Heart left ventricle (tissue), 16 donors: ENCODE data around the gene AAGAB. TPM values are rescaled to one million over a fixed set of nuclear protein-coding genes. Genes with fewer than 3 reads are reported as not detected.
A peak's percentile ranks its signal among the peaks of the same experiment; 100 is the strongest.
"Not testable (repeated sequence)": the region's sequence is repeated elsewhere in the genome, so short reads cannot be mapped to it uniquely, and the experiment has no call there.

Experiments used
- ATAC-seq, 4 donors: fragments of 200-7000 bp; cut with Tn5 transposase; one replicate each; pipeline ENCODE4 v1.9.1; 2020 to 2022; ENCODE audit warnings: moderate library complexity in 4 of 4, mild to moderate bottlenecking in 3 of 4, moderate number of reproducible peaks in 1 of 4
- DNase-seq, 5 donors: peaks; one replicate each; pipeline ENCODE4 v3.0.0-alpha.2; 2020
- H3K27ac ChIP-seq, 12 donors: fragments of 200-600 bp; sonication (generic) in 4 of 12; one replicate each; pipeline versions ENCODE4 v1.5.0 to v1.8.0; 2016 to 2022; ENCODE audit warnings: mild to moderate bottlenecking in 2 of 12
- H3K27me3 ChIP-seq, 9 donors: fragments of 200-600 bp; sonication (generic) in 2 of 9; one replicate each; pipeline versions ENCODE4 v1.5.1 to v1.8.0; 2016 to 2022; ENCODE audit warnings: mild to moderate bottlenecking in 3 of 9
- H3K36me3 ChIP-seq, 9 donors: fragments of 200-600 bp; sonication (generic) in 2 of 9; one replicate each; pipeline versions ENCODE4 v1.5.0 to v1.8.0; 2018 to 2022; ENCODE audit warnings: mild to moderate bottlenecking in 2 of 9
- H3K4me1 ChIP-seq, 12 donors: fragments of 200-600 bp; sonication (generic) in 4 of 12; one replicate each; pipeline versions ENCODE4 v1.5.0 to v1.8.0; 2016 to 2022; ENCODE audit warnings: mild to moderate bottlenecking in 3 of 12
- H3K4me3 ChIP-seq, 12 donors: fragments of 200-600 bp; sonication (generic) in 4 of 12; one replicate each; pipeline versions ENCODE4 v1.5.0 to v1.8.0; 2017 to 2022; ENCODE audit warnings: mild to moderate bottlenecking in 9 of 12, moderate library complexity in 4 of 12
- H3K9me3 ChIP-seq, 12 donors: fragments of 200-600 bp; sonication (generic) in 4 of 12; one replicate each; pipeline versions ENCODE4 v1.5.0 to v1.8.0; 2016 to 2022; ENCODE audit warnings: mild to moderate bottlenecking in 1 of 12
- POLR2A ChIP-seq, 2 donors: fragments of 450-650 bp; IDR thresholded peaks; one replicate each; pipeline ENCODE4 v1.6.1; 2017; ENCODE audit warnings: antibody characterized with exemption in 2 of 2, mild to moderate bottlenecking in 2 of 2, moderate library complexity in 2 of 2
- WGBS, 4 donors: extraction: QIAGEN DNeasy Blood & Tissue Kit in 2 of 4; methylation state at CpG; one replicate each; pipeline versions ENCODE4 v1.1.5 to v1.1.7; 2013 to 2018; 5-methylcytosine and 5-hydroxymethylcytosine counted together
- intact Hi-C, 10 donors: fragments of 100-400 bp; cut with DNase I; formaldehyde crosslinking; loops; one replicate each; pipeline versions ENCODE4 v1.11.1 to v1.14.2; 2022
- polyA plus RNA-seq, 2 donors: library from polyadenylated mRNA; stranded (reverse); fragments of 200-250 nt; gene quantifications; one replicate each; pipeline ENCODE4 v1.2.3, GENCODE V29; 2013
- total RNA-seq, 9 donors: library from RNA; depleted of rRNA in 2 of 9; stranded (reverse); fragments of >200 nt in 2 of 9; fragmentation: NEBNext Ultra II Directional in 3 of 9; extraction: Animal tissue kit (Norgen Biotek cat#: 25700) in 3 of 9; gene quantifications; one replicate each; pipeline versions ENCODE4 v1.1.0 to v1.2.4, GENCODE V29; 2016 to 2023
- TF ChIP-seq, protein P1 (sequence below), 12 donors: fragments of 200-600 bp; sonication (generic) in 4 of 12; IDR thresholded peaks; one replicate each; pipeline versions ENCODE4 v1.5.0 to v1.8.0; 2018 to 2022; ENCODE audit warnings: antibody characterized with exemption in 12 of 12, mild to moderate bottlenecking in 5 of 12
- donor health status: ischemic (EF 13 %, LVEDD 7.1; RV severe dilation, severe dysfunction).
- donor health status: healthy with polysubstance abuse.
- donor health status: DM: no; HTN: yes; CAD: no.
- donor health status: DM: no; HTN: no; CAD: no.
- donor health status: ischemic (EF 25% LVEDD 6.9; RV normal size, moderate dysfunction).
- donor health status: ischemic (EF 25% LVEDD 5.7; RV mildly dilated, moderate dysfunction).
- donor health status: healthy.
- donor health status: DM: yes; HTN: yes; CAD: no.
- donor health status: ischemic (EF 35%, LVEDD 5.7; RV mildly dilated, moderate dysfunction).
- donor health status: nonischemic (EF 11% LVEDD 7.7; RV severe dilation, severe dysfunction).
- donor health status: DM: yes; HTN: yes; CAD: no.
- donor health status: PGD.
- donor health status: ischemic (EF 29% LVEDD 5.4; RV normal size, mild dysfunction).
- donor health status: nonischemic (EF 23%, LVEDD 6.1; RV moderate dilation, normal function).

The AAGAB gene
- total and polyA plus RNA-seq, 11 donors: 5.4 to 43.4 (median 28.0) TPM

GRCh38 chr15:67259379-67259778, 4.9 kb upstream of the AAGAB start:
- TF ChIP-seq, protein P1, sequence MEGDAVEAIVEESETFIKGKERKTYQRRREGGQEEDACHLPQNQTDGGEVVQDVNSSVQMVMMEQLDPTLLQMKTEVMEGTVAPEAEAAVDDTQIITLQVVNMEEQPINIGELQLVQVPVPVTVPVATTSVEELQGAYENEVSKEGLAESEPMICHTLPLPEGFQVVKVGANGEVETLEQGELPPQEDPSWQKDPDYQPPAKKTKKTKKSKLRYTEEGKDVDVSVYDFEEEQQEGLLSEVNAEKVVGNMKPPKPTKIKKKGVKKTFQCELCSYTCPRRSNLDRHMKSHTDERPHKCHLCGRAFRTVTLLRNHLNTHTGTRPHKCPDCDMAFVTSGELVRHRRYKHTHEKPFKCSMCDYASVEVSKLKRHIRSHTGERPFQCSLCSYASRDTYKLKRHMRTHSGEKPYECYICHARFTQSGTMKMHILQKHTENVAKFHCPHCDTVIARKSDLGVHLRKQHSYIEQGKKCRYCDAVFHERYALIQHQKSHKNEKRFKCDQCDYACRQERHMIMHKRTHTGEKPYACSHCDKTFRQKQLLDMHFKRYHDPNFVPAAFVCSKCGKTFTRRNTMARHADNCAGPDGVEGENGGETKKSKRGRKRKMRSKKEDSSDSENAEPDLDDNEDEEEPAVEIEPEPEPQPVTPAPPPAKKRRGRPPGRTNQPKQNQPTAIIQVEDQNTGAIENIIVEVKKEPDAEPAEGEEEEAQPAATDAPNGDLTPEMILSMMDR (IDR thresholded peaks at IDR 0.05): no peak
- no peak for TF ChIP-seq POLR2A (IDR thresholded peaks at IDR 0.05)
- Histone ChIP-seq H3K9me3 (no peaks in the 10 kb centered on the region), H3K4me1 (peaks cover 0 to 6% (median 0%) of the 10 kb centered on the region in 12 donors), H3K27ac (no peak overlapping the region), H3K4me3 (no peak overlapping the region), H3K27me3 (no peaks in the 10 kb centered on the region), H3K36me3 (no peaks in the 10 kb centered on the region)
- no peak for ATAC-seq
- intact Hi-C loops: loop anchor here in 5 of 10 donors (10.0 kb wide), 2 partner anchors 135 to 195 kb away; partner anchors contain the start of gene SMAD3 (in 4 of the 5)
- DNase-seq: no peak

- peaks cover 0 to 12% (median 4%) of the 10 kb centered on the region in 12 donors for H3K4me1 ChIP-seq
- ATAC-seq, H3K27me3 ChIP-seq, H3K4me3 ChIP-seq, DNase-seq, H3K27ac ChIP-seq, H3K9me3 ChIP-seq, H3K36me3 ChIP-seq: not testable (repeated sequence)
- 92 to 97% (median 95%) methylated on average over 3 of the region's 3 CpGs for WGBS, 4 donors
- intact Hi-C loops: loop anchor here in 5 of 10 donors (10.0 kb wide), 2 partner anchors 134 to 194 kb away; partner anchors contain the start of gene SMAD3 (in 4 of the 5)
These were observed 4.0 kb upstream of the AAGAB start for GRCh38 chr15:67258412-67258811.

GRCh38 chr15:67256051-67256450, 1.6 kb upstream of the AAGAB start:
- 81 to 100% (median 85%) methylated on average over 3 of the region's 3 CpGs for WGBS, 4 donors
- no peaks in the 10 kb centered on the region for H3K36me3 ChIP-seq
- intact Hi-C loops: loop anchor here in 5 of 10 donors (10.0 kb wide), 2 partner anchors 131 to 191 kb away; partner anchors contain the start of gene SMAD3 (in 4 of the 5)
- TF ChIP-seq, protein P1 (IDR thresholded peaks at IDR 0.05): no peak
- ATAC-seq (no peak), DNase-seq (no peak)
- H3K4me1 ChIP-seq: peaks cover 0 to 19% (median 12%) of the 10 kb centered on the region in 12 donors
- no peak overlapping the region for H3K27ac ChIP-seq
- no peaks in the 10 kb centered on the region for H3K9me3 ChIP-seq
- H3K4me3 ChIP-seq: no peak overlapping the region
- H3K27me3 ChIP-seq: no peaks in the 10 kb centered on the region

DNA sequence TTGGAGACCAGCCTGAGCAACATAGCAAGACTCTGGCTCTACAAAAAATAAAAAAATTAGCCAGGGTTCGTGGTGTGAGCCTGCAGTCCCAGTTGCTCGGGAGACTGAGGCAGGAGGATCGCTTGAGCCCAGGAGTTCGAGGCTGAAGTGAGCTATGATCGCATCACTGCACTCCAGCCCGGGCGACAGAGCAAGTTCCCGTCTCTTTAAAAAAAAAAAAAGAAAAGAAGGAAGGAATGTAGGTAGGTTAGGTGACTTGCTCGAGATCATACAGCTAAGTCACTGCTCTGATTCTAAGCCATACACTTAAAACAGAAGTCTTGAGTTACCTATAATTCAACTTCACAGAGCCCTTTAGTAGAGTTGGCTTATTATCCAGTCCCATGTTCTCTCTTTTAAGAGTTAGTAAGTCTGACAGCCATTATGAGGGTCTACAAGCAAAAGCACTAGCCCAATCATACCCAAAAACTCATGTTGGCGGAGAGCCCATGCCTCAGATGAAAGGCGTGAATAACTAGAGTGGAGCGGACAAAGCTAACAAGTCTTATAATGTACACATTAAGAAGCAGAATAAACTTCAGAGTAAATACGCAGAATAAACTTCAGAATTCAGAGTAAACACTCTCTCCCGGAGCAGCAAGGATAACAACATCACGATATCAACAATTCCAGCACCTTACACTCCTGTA, 768 bp downstream of the AAGAB start:
- peaks cover 0 to 29% (median 12%) of the 10 kb centered on the region in 12 donors for H3K4me1 ChIP-seq
- ATAC-seq (no peak), DNase-seq (no peak)
- peak overlapping the region in 11 of 12 donors; percentile 71 to 91 (median 82) for H3K27ac ChIP-seq
- no peaks in the 10 kb centered on the region for H3K9me3 ChIP-seq
- intact Hi-C loops: loop anchor here in 8 of 10 donors (2.0 to 10.0 kb wide), 6 partner anchors 51 to 584 kb away; partner anchors contain the start of gene SMAD3 (in 7 of the 8)
- 42 to 44% (median 43%) methylated on average over 15 of the region's 15 CpGs for WGBS, 4 donors
- no peaks in the 10 kb centered on the region for H3K36me3 ChIP-seq
- TF ChIP-seq POLR2A (IDR thresholded peaks at IDR 0.05): no peak
- TF ChIP-seq, protein P1 (IDR thresholded peaks at IDR 0.05): no peak
- H3K4me3 ChIP-seq: peak overlapping the region; percentile 73 to 97 (median 88)
- no peaks in the 10 kb centered on the region for H3K27me3 ChIP-seq
